Measurements from ENCODE around the gene ZBTB20. TPM values are rescaled to one million over a fixed set of nuclear protein-coding genes. Genes with fewer than 3 reads are reported as not detected.

Gene ZBTB20
- total and polyA plus RNA-seq, 2 of the 4 experiments (the other 2 are of a cell fraction): 0.75 to 14.7 TPM

DNA sequence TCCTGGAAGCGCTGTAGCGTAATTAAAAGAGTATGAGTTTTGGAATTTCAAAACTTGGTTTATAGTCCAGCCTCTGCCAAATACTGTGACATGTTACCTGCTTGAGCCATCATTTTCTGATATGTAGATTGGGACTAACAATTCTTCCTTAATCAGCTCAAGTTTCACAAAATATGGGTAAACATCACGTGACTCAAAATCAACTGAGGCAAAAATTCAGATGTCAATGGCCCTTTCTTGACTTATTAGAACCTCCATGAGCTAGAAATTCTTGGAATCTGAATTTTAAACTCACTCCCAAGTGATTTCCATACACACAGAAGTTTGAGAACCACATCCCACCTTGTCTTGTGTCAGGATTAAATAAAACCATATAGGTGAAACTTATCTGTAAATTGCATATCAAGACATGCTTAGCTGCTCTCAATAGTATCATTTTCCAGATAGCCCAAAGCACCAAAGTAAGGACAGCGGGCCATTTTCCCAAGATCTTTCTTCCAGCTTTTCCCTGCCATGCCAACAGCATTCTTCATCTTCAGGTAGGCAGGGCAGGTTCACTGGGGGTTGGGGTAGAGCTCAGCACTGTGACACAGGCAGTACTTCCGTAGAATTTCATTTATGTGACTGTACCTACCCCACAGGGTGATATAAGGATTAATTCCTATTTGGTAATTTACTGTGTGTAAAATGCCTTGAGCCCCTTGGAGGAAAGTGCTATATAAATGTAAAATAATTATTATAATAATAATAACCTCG lies 474.2 kb downstream of the ZBTB20 start:
- ChIA-PET CTCF (no interaction called here), POLR2A (ENCODE audit: unreplicated experiment) (no interaction called here)
- Histone ChIP-seq H4K5ac (ENCODE audit: low read depth, low read length) (no peak overlapping the region), H2BK20ac (ENCODE audit: low read depth, low read length) (no peak overlapping the region), H3K27ac (ENCODE audit: insufficient read depth, low read length) (no peak overlapping the region), H3K18ac (ENCODE audit: low read depth, low read length) (no peak overlapping the region), H3K4me2 (ENCODE audit: low read depth, low read length) (no peak overlapping the region), H4K8ac (ENCODE audit: low read depth in 2 of 2, low read length in 2 of 2) (no peak overlapping the region), H3K4ac (ENCODE audit: low read depth, low read length) (0 out of 2 replicates have a peak overlapping the region, but pooled peaks have one; percentile 26), H3K36me3 (ENCODE audit: control insufficient read depth, insufficient read depth, low read length) (no peaks in the 10 kb centered on the region), H3K27me3 (ENCODE audit: control insufficient read depth, insufficient read depth, low read length) (no peaks in the 10 kb centered on the region), H4K91ac (ENCODE audit: insufficient read depth, low read depth, low read length) (no peak overlapping the region), H3K9ac (ENCODE audit: low read depth, low read length) (no peak overlapping the region), H3K14ac (replicated peaks; ENCODE audit: low read depth, low read length) (no peak overlapping the region), H2BK5ac (ENCODE audit: low read depth, low read length, poor library complexity, severe bottlenecking) (no peak overlapping the region), H2AK9ac (replicated peaks; ENCODE audit: low read depth, low read length, poor library complexity) (no peak overlapping the region), H3K23ac (ENCODE audit: low read depth, low read length) (no peak overlapping the region), H3K9me1 (ENCODE audit: insufficient read depth, low read length) (peaks cover 2% of the 10 kb centered on the region; the same call in 1 of the 2 replicates), H3K4me1 (ENCODE audit: control insufficient read depth, insufficient read depth, low read length) (no peaks in the 10 kb centered on the region), H2BK15ac (ENCODE audit: low read depth, low read length) (no peak overlapping the region), H3K4me3 (ENCODE audit: insufficient read depth, low read depth, low read length) (no peak overlapping the region), H2AFZ (replicated peaks; ENCODE audit: low read length, poor library complexity) (no peak overlapping the region), H2AK5ac (ENCODE audit: low read depth, low read length) (no peak overlapping the region), H3K79me1 (ENCODE audit: low read depth in 1 of 2, low read length in 2 of 2) (no peaks in the 10 kb centered on the region), H3K56ac (ENCODE audit: extremely low read depth, insufficient read depth, low read length) (no peak overlapping the region), H4K20me1 (ENCODE audit: insufficient read depth, low read length) (no peaks in the 10 kb centered on the region), H3K9me3 (ENCODE audit: control insufficient read depth, insufficient read depth, low read length) (no peaks in the 10 kb centered on the region), H2BK120ac (ENCODE audit: low read depth, low read length) (no peak overlapping the region)
- no TSS peak for BruUV-seq (replicated peaks)
- dilution Hi-C loops (cut with HindIII; ENCODE audit: low sequenced_read_pairs, unreplicated experiment) (no loop called here), intact Hi-C loops (cut with micrococcal nuclease) (no loop called here), in situ Hi-C loops (cut with MboI; ENCODE audit: low sequenced_read_pairs) (no loop called here)
- WGBS, 2 experiments (ENCODE audit: extremely low coverage in 2 of 2, insufficient read length in 1 of 2): 86% methylated on average over 1 of the region's 6 CpGs; no CpG with 5 or more reads in 1 of the 2 experiments
- ATAC-seq (ENCODE audit: low read depth) (no peak), DNase-seq (no peak)
- TF ChIP-seq POLR2A (IDR thresholded peaks at IDR 0.05; ENCODE audit: low read depth, low read length) (no peak), FOS (IDR thresholded peaks at IDR 0.05; ENCODE audit: low read depth, low read length) (no peak), NFE2L2 (IDR thresholded peaks at IDR 0.05; ENCODE audit: low read depth, low read length) (no peak), RAD21 (IDR thresholded peaks at IDR 0.05; ENCODE audit: low read length) (no peak), CEBPB (IDR thresholded peaks at IDR 0.05; ENCODE audit: low read depth, low read length) (no peak), SMC3 (IDR thresholded peaks at IDR 0.05; ENCODE audit: low read depth, low read length) (no peak), BHLHE40 (IDR thresholded peaks at IDR 0.05; ENCODE audit: low read depth, low read length) (no peak), MAFK (IDR thresholded peaks at IDR 0.05; ENCODE audit: low read depth, low read length) (no peak), CHD1 (IDR thresholded peaks at IDR 0.05; ENCODE audit: low read depth, low read length) (no peak), RCOR1 (IDR thresholded peaks at IDR 0.05; ENCODE audit: insufficient replicate concordance, low read length) (no peak), RFX5 (IDR thresholded peaks at IDR 0.05; ENCODE audit: low read depth, low read length) (no peak)
- TF ChIP-seq, protein P1, sequence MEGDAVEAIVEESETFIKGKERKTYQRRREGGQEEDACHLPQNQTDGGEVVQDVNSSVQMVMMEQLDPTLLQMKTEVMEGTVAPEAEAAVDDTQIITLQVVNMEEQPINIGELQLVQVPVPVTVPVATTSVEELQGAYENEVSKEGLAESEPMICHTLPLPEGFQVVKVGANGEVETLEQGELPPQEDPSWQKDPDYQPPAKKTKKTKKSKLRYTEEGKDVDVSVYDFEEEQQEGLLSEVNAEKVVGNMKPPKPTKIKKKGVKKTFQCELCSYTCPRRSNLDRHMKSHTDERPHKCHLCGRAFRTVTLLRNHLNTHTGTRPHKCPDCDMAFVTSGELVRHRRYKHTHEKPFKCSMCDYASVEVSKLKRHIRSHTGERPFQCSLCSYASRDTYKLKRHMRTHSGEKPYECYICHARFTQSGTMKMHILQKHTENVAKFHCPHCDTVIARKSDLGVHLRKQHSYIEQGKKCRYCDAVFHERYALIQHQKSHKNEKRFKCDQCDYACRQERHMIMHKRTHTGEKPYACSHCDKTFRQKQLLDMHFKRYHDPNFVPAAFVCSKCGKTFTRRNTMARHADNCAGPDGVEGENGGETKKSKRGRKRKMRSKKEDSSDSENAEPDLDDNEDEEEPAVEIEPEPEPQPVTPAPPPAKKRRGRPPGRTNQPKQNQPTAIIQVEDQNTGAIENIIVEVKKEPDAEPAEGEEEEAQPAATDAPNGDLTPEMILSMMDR (conservative IDR thresholded peaks at IDR 0.05; ENCODE audit: low read depth, low read length): no peak
- TF ChIP-seq, protein P2, sequence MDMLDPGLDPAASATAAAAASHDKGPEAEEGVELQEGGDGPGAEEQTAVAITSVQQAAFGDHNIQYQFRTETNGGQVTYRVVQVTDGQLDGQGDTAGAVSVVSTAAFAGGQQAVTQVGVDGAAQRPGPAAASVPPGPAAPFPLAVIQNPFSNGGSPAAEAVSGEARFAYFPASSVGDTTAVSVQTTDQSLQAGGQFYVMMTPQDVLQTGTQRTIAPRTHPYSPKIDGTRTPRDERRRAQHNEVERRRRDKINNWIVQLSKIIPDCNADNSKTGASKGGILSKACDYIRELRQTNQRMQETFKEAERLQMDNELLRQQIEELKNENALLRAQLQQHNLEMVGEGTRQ (IDR thresholded peaks at IDR 0.05; ENCODE audit: low read depth, low read length): no peak

All from IMR-90 (cell line).